ENCODE data around the gene TTC39C. TPM values are rescaled to one million over a fixed set of nuclear protein-coding genes. Genes with fewer than 3 reads are reported as not detected.

TTC39C gene
- total RNA-seq, 1 donor from 2014 or later, result 12.8 TPM

DNA sequence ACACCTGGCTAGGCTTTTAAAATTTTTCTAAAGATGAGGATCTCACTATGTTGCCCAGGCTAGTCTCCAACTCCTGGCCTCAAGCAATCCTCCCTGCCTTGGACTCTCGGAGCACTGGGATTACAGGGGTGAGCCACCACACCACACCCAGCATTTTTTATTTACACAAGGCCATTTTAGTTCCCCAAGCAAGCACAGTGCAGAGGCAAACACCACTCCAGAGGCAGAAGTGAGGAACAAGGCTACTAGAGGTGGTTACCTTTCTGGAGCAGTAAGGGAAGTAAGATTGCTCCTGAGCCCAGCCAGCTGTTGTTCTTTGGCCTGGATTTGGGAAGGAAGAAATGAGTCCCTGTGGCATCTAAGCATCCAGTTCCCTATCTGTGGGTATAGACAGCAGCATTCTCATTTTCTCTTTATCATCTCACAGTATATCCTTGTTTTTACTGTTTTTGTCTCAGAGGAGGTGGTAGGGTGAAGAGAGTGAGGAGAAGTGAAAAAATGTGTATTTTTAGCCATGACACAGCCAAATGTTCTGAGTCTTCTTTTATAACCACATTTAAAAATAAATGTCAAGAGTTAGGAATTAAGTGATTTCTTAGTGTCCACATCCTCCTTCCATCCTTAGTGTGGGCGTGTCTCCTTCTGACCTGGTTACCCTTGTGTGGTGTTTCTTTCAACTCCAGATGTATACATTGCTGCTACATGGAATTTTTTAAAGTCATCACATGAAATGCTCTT is 10.5 kb upstream of the TTC39C start:
- Histone ChIP-seq H3K27ac (ENCODE audit: low read depth, low read length) (no peak overlapping the region), H3K36me3 (ENCODE audit: insufficient read depth, low read length) (no peaks in the 10 kb centered on the region), H3K9ac (ENCODE audit: low read length) (no peak overlapping the region), H3K4me1 (ENCODE audit: insufficient read depth, low read length) (no peaks in the 10 kb centered on the region), H3K9me3 (ENCODE audit: insufficient read depth, low read depth, low read length) (no peaks in the 10 kb centered on the region), H3K4me3 (ENCODE audit: insufficient read depth, low read depth, low read length) (no peak overlapping the region), H3K27me3 (ENCODE audit: insufficient read depth, low read length) (peaks cover 14% of the 10 kb centered on the region), H4K20me1 (ENCODE audit: insufficient read depth, low read length) (no peaks in the 10 kb centered on the region), H2AFZ (ENCODE audit: low read depth, low read length) (no peak overlapping the region), H3K4me2 (ENCODE audit: low read length) (peak overlapping the region; percentile 34), H3K79me2 (ENCODE audit: insufficient read depth, low read length) (no peaks in the 10 kb centered on the region)
- H3K4me1 Mint-ChIP-seq (ENCODE audit: low read depth, unreplicated experiment), result no peaks in the 10 kb centered on the region
- FAIRE-seq (no peak), DNase-seq (ENCODE audit: low read depth) (peak; percentile 21)
- H3K27ac Mint-ChIP-seq (ENCODE audit: unreplicated experiment), result no peak overlapping the region
- no peak for TF ChIP-seq EZH2 (IDR thresholded peaks at IDR 0.05; ENCODE audit: insufficient read depth, low read length)
- TF ChIP-seq, protein P1, sequence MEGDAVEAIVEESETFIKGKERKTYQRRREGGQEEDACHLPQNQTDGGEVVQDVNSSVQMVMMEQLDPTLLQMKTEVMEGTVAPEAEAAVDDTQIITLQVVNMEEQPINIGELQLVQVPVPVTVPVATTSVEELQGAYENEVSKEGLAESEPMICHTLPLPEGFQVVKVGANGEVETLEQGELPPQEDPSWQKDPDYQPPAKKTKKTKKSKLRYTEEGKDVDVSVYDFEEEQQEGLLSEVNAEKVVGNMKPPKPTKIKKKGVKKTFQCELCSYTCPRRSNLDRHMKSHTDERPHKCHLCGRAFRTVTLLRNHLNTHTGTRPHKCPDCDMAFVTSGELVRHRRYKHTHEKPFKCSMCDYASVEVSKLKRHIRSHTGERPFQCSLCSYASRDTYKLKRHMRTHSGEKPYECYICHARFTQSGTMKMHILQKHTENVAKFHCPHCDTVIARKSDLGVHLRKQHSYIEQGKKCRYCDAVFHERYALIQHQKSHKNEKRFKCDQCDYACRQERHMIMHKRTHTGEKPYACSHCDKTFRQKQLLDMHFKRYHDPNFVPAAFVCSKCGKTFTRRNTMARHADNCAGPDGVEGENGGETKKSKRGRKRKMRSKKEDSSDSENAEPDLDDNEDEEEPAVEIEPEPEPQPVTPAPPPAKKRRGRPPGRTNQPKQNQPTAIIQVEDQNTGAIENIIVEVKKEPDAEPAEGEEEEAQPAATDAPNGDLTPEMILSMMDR (IDR thresholded peaks at IDR 0.05; ENCODE audit: insufficient read depth, low read depth, low read length), result no peak
- H3K36me3 Mint-ChIP-seq (ENCODE audit: low read depth, unreplicated experiment), result no peaks in the 10 kb centered on the region
- no peak overlapping the region for H3K4me3 Mint-ChIP-seq (ENCODE audit: unreplicated experiment)
- H3K9me3 Mint-ChIP-seq (ENCODE audit: unreplicated experiment), result peaks cover 6% of the 10 kb centered on the region
- peaks cover 35% of the 10 kb centered on the region for H3K27me3 Mint-ChIP-seq (ENCODE audit: low read depth, unreplicated experiment)

DNA sequence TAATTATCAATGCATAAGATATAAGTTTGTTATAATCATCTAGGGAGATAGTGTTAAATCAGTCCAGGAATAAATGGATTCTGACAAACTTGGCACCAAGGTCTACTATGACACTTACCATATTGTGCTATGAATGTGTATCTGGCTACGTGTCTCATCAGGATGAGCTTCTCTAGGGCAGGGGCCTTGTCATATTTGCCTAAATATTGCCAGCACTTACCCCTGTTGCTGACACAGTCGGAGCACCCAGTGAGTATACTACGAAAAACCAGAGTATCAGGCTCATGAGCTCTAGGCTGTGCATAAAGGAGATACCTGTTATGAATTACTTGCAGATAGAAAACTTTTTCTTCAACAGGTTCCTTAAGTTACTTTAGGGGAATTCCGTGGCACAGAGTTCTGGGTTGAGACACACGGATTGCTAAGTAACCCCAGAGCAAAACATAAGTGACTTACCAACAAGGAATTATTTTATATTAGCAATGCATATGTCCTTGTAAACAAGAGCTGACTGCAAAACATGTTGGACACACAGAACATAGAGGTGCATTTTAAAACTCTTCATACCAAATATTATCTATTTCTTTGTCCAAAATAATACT is 7.7 kb upstream of the TTC39C start:
- Mint-ChIP-seq H3K4me3 (ENCODE audit: unreplicated experiment) (no peak overlapping the region), H3K27me3 (ENCODE audit: low read depth, unreplicated experiment) (peaks cover 36% of the 10 kb centered on the region), H3K27ac (ENCODE audit: unreplicated experiment) (no peak overlapping the region), H3K4me1 (ENCODE audit: low read depth, unreplicated experiment) (no peaks in the 10 kb centered on the region), H3K36me3 (ENCODE audit: low read depth, unreplicated experiment) (no peaks in the 10 kb centered on the region), H3K9me3 (ENCODE audit: unreplicated experiment) (peaks cover 4% of the 10 kb centered on the region)
- no peaks in the 10 kb centered on the region for H4K20me1 ChIP-seq (ENCODE audit: insufficient read depth, low read length)
- no peak overlapping the region for H3K4me3 ChIP-seq (ENCODE audit: insufficient read depth, low read depth, low read length)
- H3K9me3 ChIP-seq (ENCODE audit: insufficient read depth, low read depth, low read length), result no peaks in the 10 kb centered on the region
- H3K27ac ChIP-seq (ENCODE audit: low read depth, low read length), result no peak overlapping the region
- H3K4me1 ChIP-seq (ENCODE audit: insufficient read depth, low read length), result no peaks in the 10 kb centered on the region
- no peak overlapping the region for H3K4me2 ChIP-seq (ENCODE audit: low read length)
- no peaks in the 10 kb centered on the region for H3K36me3 ChIP-seq (ENCODE audit: insufficient read depth, low read length)
- FAIRE-seq, result no peak
- H3K79me2 ChIP-seq (ENCODE audit: insufficient read depth, low read length), result no peaks in the 10 kb centered on the region
- no peak overlapping the region for H2AFZ ChIP-seq (ENCODE audit: low read depth, low read length)
- TF ChIP-seq EZH2 (IDR thresholded peaks at IDR 0.05; ENCODE audit: insufficient read depth, low read length), result no peak
- TF ChIP-seq, protein P1 (IDR thresholded peaks at IDR 0.05; ENCODE audit: insufficient read depth, low read depth, low read length), result no peak
- no peak for DNase-seq (ENCODE audit: low read depth)
- H3K9ac ChIP-seq (ENCODE audit: low read length), result no peak overlapping the region
- H3K27me3 ChIP-seq (ENCODE audit: insufficient read depth, low read length), result peaks cover 32% of the 10 kb centered on the region

DNA sequence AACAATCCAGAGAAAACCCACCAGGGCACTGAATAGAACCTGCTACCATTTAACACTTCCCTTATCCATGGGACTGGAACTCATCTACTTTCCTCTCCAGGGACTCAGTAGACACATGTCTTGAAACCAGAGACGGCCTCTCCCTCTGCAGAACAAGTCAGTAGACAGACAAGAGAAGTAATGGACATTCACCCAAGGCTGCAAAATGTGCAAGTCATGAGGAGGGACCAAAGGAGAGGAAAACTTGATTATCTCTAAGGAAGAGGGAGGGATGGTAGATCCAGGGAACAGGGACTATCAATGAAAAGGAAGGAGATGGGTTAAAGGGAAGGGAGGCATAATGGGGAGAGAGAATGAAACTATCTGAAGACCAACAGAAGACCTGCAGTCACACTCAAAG is 5.3 kb upstream of the TTC39C start:
- no peak for FAIRE-seq
- Histone ChIP-seq H2AFZ (ENCODE audit: low read depth, low read length) (no peak overlapping the region), H3K36me3 (ENCODE audit: insufficient read depth, low read length) (no peaks in the 10 kb centered on the region), H3K4me1 (ENCODE audit: insufficient read depth, low read length) (no peaks in the 10 kb centered on the region), H3K79me2 (ENCODE audit: insufficient read depth, low read length) (no peaks in the 10 kb centered on the region), H3K9me3 (ENCODE audit: insufficient read depth, low read depth, low read length) (no peaks in the 10 kb centered on the region), H3K4me2 (ENCODE audit: low read length) (no peak overlapping the region), H3K4me3 (ENCODE audit: insufficient read depth, low read depth, low read length) (no peak overlapping the region), H4K20me1 (ENCODE audit: insufficient read depth, low read length) (no peaks in the 10 kb centered on the region), H3K9ac (ENCODE audit: low read length) (no peak overlapping the region), H3K27me3 (ENCODE audit: insufficient read depth, low read length) (peaks cover 31% of the 10 kb centered on the region), H3K27ac (ENCODE audit: low read depth, low read length) (no peak overlapping the region)
- no peak overlapping the region for H3K27ac Mint-ChIP-seq (ENCODE audit: unreplicated experiment)
- no peak for DNase-seq (ENCODE audit: low read depth)
- H3K4me3 Mint-ChIP-seq (ENCODE audit: unreplicated experiment), result no peak overlapping the region
- H3K36me3 Mint-ChIP-seq (ENCODE audit: low read depth, unreplicated experiment), result no peaks in the 10 kb centered on the region
- no peaks in the 10 kb centered on the region for H3K9me3 Mint-ChIP-seq (ENCODE audit: unreplicated experiment)
- no peak for TF ChIP-seq EZH2 (IDR thresholded peaks at IDR 0.05; ENCODE audit: insufficient read depth, low read length)
- TF ChIP-seq, protein P1 (IDR thresholded peaks at IDR 0.05; ENCODE audit: insufficient read depth, low read depth, low read length), result no peak
- no peaks in the 10 kb centered on the region for H3K4me1 Mint-ChIP-seq (ENCODE audit: low read depth, unreplicated experiment)
- peaks cover 26% of the 10 kb centered on the region for H3K27me3 Mint-ChIP-seq (ENCODE audit: low read depth, unreplicated experiment)

Measured in astrocyte (in vitro differentiated cells and primary cell).